WTC11 (cell line): ENCODE measurements around the gene DDR2. TPM values are rescaled to one million over a fixed set of nuclear protein-coding genes. Genes with fewer than 3 reads are reported as not detected.

Experiments
- ATAC-seq: fragments of 200-7000 bp; cut with Tn5 transposase; 2 replicates; pipeline ENCODE4 v1.10.0; 2021; ENCODE audit warnings: mild to moderate bottlenecking, moderate library complexity
- CTCF ChIA-PET: fragments of 300-600 bp; sonication (Branson Sonifier 250); formaldehyde crosslinking; loops from one replicate; lab custom pipeline; 2021; ENCODE audit warnings: antibody characterized with exemption; lab: Charles Lee
- POLR2A ChIA-PET: fragments of 350-600 bp; sonication (Branson Sonifier 250); formaldehyde crosslinking; loops from one replicate; lab custom pipeline; 2021; ENCODE audit warnings: antibody characterized with exemption; lab: Charles Lee
- DNase-seq: peaks from one replicate; pipeline ENCODE4 v3.0.0; 2021; ENCODE audit warnings: low spot score
- H3K27ac Mint-ChIP-seq: 2 replicates; pipeline ENCODE4 v1.8.0; 2021; ENCODE audit warnings: mixed read lengths
- H3K27me3 Mint-ChIP-seq: 2 replicates; pipeline ENCODE4 v1.8.0; 2021; ENCODE audit warnings: low read depth, mild to moderate bottlenecking, moderate library complexity, mixed read lengths
- H3K36me3 Mint-ChIP-seq: 2 replicates; pipeline ENCODE4 v1.8.0; 2021; ENCODE audit warnings: mixed read lengths
- H3K4me1 Mint-ChIP-seq: 2 replicates; pipeline ENCODE4 v1.8.0; 2022; ENCODE audit warnings: mixed read lengths
- H3K4me3 Mint-ChIP-seq: 2 replicates; pipeline ENCODE4 v1.8.0; 2021; ENCODE audit warnings: mild to moderate bottlenecking, moderate library complexity, mixed read lengths
- H3K9me3 Mint-ChIP-seq: 2 replicates; pipeline ENCODE4 v1.8.0; 2021; ENCODE audit warnings: mixed read lengths
- ESRRA ChIP-seq: sonication (generic); formaldehyde crosslinking; IDR thresholded peaks from 2 replicates; pipeline ENCODE4 v1.8.1; 2022; ENCODE audit warnings: mild to moderate bottlenecking, missing genetic modification reagents, borderline replicate concordance
- GRHL2 ChIP-seq: fragments of 250-450 bp; sonication (Bioruptor Pico); IDR thresholded peaks from 2 replicates; pipeline ENCODE4 v1.8.0; 2022; ENCODE audit warnings: mild to moderate bottlenecking, moderate library complexity; ENCODE audit not compliant: insufficient replicate concordance, severe bottlenecking
- IRF2 ChIP-seq: sonication (generic); formaldehyde crosslinking; IDR thresholded peaks from 2 replicates; pipeline ENCODE4 v1.8.0; 2022; ENCODE audit warnings: low read depth, missing genetic modification reagents, borderline replicate concordance
- KAT7 ChIP-seq: sonication (generic); formaldehyde crosslinking; IDR thresholded peaks from 2 replicates; pipeline ENCODE4 v1.8.1; 2023; ENCODE audit warnings: missing genetic modification reagents, mild to moderate bottlenecking, borderline replicate concordance
- MXD4 ChIP-seq: fragments of 250-450 bp; sonication (Bioruptor Pico); IDR thresholded peaks from 2 replicates; pipeline ENCODE4 v1.8.0; 2021; ENCODE audit warnings: mild to moderate bottlenecking, moderate library complexity, borderline replicate concordance
- NFE2L1 ChIP-seq: sonication (generic); formaldehyde crosslinking; IDR thresholded peaks from 2 replicates; pipeline ENCODE4 v1.8.1; 2023; ENCODE audit warnings: missing genetic modification reagents
- NR2C2 ChIP-seq: sonication (generic); formaldehyde crosslinking; IDR thresholded peaks from 2 replicates; pipeline ENCODE4 v1.8.0; 2022; ENCODE audit warnings: mild to moderate bottlenecking, missing genetic modification reagents
- RORB ChIP-seq: fragments of 250-450 bp; sonication (Bioruptor Pico); IDR thresholded peaks from 2 replicates; pipeline ENCODE4 v1.9.0; 2021; ENCODE audit warnings: mild to moderate bottlenecking
- SOX15 ChIP-seq: fragments of 250-450 bp; sonication (Bioruptor Pico); IDR thresholded peaks from 2 replicates; pipeline ENCODE4 v1.9.0; 2021; ENCODE audit warnings: mild to moderate bottlenecking
- TCF7 ChIP-seq: sonication (generic); formaldehyde crosslinking; IDR thresholded peaks from 2 replicates; pipeline ENCODE4 v1.8.0; 2022; ENCODE audit warnings: mild to moderate bottlenecking, low read depth, missing genetic modification reagents, moderate library complexity
- TP53 ChIP-seq: sonication (generic); formaldehyde crosslinking; IDR thresholded peaks from 2 replicates; pipeline ENCODE4 v1.8.1; 2023; ENCODE audit warnings: mild to moderate bottlenecking, missing genetic modification reagents
- ZNF232 ChIP-seq: sonication (generic); formaldehyde crosslinking; IDR thresholded peaks from 2 replicates; pipeline ENCODE4 v1.8.0; 2022; ENCODE audit warnings: mild to moderate bottlenecking, missing genetic modification reagents
- ZNF416 ChIP-seq: fragments of 250-450 bp; sonication (Bioruptor Pico); IDR thresholded peaks from 2 replicates; pipeline ENCODE4 v1.9.0; 2021; ENCODE audit warnings: mild to moderate bottlenecking, inconsistent platforms
- total RNA-seq: library from RNA; stranded (reverse); gene quantifications from 3 replicates; pipeline ENCODE4 v1.2.3, GENCODE V29; 2021
- TF ChIP-seq, protein P1 (sequence below): sonication (generic); formaldehyde crosslinking; IDR thresholded peaks from 2 replicates; pipeline ENCODE4 v1.8.0; 2023; ENCODE audit warnings: mild to moderate bottlenecking, missing genetic modification reagents
- TF ChIP-seq, protein P2 (sequence below): fragments of 250-450 bp; sonication (Bioruptor Pico); IDR thresholded peaks from 2 replicates; pipeline ENCODE4 v1.9.0; 2021; ENCODE audit warnings: moderate library complexity, mild to moderate bottlenecking, inconsistent platforms, borderline replicate concordance
- TF ChIP-seq, protein P3 (sequence below): sonication (generic); formaldehyde crosslinking; IDR thresholded peaks from 2 replicates; pipeline ENCODE4 v1.8.1; 2022; ENCODE audit warnings: low read depth, missing genetic modification reagents, borderline replicate concordance
- TF ChIP-seq, protein P4 (sequence below): sonication (generic); formaldehyde crosslinking; IDR thresholded peaks from 2 replicates; pipeline ENCODE4 v1.8.1; 2023; ENCODE audit warnings: mild to moderate bottlenecking, missing genetic modification reagents, moderate library complexity
- TF ChIP-seq, protein P5 (sequence below): fragments of 250-450 bp; sonication (Bioruptor Pico); IDR thresholded peaks from 2 replicates; pipeline ENCODE4 v1.9.0; 2021; ENCODE audit warnings: mild to moderate bottlenecking, borderline replicate concordance

Gene DDR2
- total RNA-seq, 1 experiment from 2014 or later, result 0.85 TPM

DNA sequence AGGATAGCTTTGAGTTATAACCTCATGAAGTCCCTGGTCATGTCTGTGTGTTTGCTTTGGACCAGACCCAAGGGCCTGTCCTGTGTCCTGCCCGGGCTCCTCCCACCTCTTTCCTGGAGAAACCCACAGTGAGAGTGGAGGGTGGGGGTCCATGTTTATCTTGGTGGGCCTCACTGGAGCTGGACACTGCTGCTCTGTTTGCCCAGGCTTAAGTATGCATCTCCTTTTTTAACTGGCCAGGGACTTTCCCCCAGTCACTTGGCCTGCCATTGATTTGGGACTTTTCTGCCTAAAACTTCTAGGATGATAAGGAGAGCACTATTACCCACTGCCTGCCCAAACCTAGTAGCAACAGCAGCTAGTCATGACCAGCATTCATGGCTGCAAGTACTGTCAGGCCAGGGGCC, 49.8 kb downstream of the DDR2 start:
- Mint-ChIP-seq H3K9me3 (peaks cover 19% of the 10 kb centered on the region), H3K4me1 (peaks cover 10% of the 10 kb centered on the region; the same call in 1 of the 2 replicates), H3K4me3 (no peak overlapping the region), H3K27ac (no peak overlapping the region), H3K27me3 (no peaks in the 10 kb centered on the region), H3K36me3 (no peaks in the 10 kb centered on the region)
- TF ChIP-seq IRF2 (CRISPR knock-in tag) (no peak), MXD4 (no peak), ESRRA (CRISPR knock-in tag) (no peak), RORB (CRISPR knock-in tag) (no peak), NFE2L1 (CRISPR knock-in tag) (no peak), NR2C2 (no peak), TP53 (CRISPR knock-in tag) (no peak), TCF7 (CRISPR knock-in tag) (no peak), KAT7 (CRISPR knock-in tag) (no peak), GRHL2 (CRISPR knock-in tag) (no peak), ZNF232 (no peak), SOX15 (CRISPR knock-in tag) (no peak), ZNF416 (CRISPR knock-in tag) (no peak)
- TF ChIP-seq, protein P1, sequence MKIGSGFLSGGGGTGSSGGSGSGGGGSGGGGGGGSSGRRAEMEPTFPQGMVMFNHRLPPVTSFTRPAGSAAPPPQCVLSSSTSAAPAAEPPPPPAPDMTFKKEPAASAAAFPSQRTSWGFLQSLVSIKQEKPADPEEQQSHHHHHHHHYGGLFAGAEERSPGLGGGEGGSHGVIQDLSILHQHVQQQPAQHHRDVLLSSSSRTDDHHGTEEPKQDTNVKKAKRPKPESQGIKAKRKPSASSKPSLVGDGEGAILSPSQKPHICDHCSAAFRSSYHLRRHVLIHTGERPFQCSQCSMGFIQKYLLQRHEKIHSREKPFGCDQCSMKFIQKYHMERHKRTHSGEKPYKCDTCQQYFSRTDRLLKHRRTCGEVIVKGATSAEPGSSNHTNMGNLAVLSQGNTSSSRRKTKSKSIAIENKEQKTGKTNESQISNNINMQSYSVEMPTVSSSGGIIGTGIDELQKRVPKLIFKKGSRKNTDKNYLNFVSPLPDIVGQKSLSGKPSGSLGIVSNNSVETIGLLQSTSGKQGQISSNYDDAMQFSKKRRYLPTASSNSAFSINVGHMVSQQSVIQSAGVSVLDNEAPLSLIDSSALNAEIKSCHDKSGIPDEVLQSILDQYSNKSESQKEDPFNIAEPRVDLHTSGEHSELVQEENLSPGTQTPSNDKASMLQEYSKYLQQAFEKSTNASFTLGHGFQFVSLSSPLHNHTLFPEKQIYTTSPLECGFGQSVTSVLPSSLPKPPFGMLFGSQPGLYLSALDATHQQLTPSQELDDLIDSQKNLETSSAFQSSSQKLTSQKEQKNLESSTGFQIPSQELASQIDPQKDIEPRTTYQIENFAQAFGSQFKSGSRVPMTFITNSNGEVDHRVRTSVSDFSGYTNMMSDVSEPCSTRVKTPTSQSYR (CRISPR knock-in tag), result no peak
- TF ChIP-seq, protein P2, sequence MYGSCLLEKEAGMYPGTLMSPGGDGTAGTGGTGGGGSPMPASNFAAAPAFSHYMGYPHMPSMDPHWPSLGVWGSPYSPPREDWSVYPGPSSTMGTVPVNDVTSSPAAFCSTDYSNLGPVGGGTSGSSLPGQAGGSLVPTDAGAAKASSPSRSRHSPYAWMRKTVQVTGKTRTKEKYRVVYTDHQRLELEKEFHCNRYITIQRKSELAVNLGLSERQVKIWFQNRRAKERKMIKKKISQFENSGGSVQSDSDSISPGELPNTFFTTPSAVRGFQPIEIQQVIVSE (CRISPR knock-in tag), result no peak
- TF ChIP-seq, protein P3, sequence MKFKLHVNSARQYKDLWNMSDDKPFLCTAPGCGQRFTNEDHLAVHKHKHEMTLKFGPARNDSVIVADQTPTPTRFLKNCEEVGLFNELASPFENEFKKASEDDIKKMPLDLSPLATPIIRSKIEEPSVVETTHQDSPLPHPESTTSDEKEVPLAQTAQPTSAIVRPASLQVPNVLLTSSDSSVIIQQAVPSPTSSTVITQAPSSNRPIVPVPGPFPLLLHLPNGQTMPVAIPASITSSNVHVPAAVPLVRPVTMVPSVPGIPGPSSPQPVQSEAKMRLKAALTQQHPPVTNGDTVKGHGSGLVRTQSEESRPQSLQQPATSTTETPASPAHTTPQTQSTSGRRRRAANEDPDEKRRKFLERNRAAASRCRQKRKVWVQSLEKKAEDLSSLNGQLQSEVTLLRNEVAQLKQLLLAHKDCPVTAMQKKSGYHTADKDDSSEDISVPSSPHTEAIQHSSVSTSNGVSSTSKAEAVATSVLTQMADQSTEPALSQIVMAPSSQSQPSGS (CRISPR knock-in tag), result no peak
- TF ChIP-seq, protein P4, sequence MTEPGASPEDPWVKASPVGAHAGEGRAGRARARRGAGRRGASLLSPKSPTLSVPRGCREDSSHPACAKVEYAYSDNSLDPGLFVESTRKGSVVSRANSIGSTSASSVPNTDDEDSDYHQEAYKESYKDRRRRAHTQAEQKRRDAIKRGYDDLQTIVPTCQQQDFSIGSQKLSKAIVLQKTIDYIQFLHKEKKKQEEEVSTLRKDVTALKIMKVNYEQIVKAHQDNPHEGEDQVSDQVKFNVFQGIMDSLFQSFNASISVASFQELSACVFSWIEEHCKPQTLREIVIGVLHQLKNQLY, result no peak
- TF ChIP-seq, protein P5, sequence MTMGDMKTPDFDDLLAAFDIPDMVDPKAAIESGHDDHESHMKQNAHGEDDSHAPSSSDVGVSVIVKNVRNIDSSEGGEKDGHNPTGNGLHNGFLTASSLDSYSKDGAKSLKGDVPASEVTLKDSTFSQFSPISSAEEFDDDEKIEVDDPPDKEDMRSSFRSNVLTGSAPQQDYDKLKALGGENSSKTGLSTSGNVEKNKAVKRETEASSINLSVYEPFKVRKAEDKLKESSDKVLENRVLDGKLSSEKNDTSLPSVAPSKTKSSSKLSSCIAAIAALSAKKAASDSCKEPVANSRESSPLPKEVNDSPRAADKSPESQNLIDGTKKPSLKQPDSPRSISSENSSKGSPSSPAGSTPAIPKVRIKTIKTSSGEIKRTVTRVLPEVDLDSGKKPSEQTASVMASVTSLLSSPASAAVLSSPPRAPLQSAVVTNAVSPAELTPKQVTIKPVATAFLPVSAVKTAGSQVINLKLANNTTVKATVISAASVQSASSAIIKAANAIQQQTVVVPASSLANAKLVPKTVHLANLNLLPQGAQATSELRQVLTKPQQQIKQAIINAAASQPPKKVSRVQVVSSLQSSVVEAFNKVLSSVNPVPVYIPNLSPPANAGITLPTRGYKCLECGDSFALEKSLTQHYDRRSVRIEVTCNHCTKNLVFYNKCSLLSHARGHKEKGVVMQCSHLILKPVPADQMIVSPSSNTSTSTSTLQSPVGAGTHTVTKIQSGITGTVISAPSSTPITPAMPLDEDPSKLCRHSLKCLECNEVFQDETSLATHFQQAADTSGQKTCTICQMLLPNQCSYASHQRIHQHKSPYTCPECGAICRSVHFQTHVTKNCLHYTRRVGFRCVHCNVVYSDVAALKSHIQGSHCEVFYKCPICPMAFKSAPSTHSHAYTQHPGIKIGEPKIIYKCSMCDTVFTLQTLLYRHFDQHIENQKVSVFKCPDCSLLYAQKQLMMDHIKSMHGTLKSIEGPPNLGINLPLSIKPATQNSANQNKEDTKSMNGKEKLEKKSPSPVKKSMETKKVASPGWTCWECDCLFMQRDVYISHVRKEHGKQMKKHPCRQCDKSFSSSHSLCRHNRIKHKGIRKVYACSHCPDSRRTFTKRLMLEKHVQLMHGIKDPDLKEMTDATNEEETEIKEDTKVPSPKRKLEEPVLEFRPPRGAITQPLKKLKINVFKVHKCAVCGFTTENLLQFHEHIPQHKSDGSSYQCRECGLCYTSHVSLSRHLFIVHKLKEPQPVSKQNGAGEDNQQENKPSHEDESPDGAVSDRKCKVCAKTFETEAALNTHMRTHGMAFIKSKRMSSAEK (CRISPR knock-in tag), result no peak
- ChIA-PET POLR2A (no interaction called here), CTCF (interaction anchor here (0.9 kb wide), 1 partner anchor 118 kb away, joined by 3 read pairs; no protein-coding TSS in a partner anchor)
- ATAC-seq (no peak), DNase-seq (no peak)
